Transverse colon (tissue), 4 donors: ENCODE measurements around the gene IFT74.

Experiments used
- EP300 ChIP-seq: sonication (generic); formaldehyde crosslinking; IDR thresholded peaks from one replicate; pipeline ENCODE4 v1.6.1; 2017; ENCODE audit warnings: antibody characterized with exemption, low read depth
- POLR2A ChIP-seq: fragments of 450-650 bp; IDR thresholded peaks from one replicate; pipeline ENCODE4 v1.6.1; 2016; ENCODE audit warnings: antibody characterized with exemption, mild to moderate bottlenecking, moderate library complexity
- POLR2AphosphoS5 ChIP-seq, 3 donors: sonication (generic); formaldehyde crosslinking; IDR thresholded peaks; one replicate each; pipeline ENCODE4 v1.6.1; 2016; ENCODE audit warnings: antibody characterized with exemption in 3 of 3
- TF ChIP-seq, protein P1 (sequence below), 5 experiments: fragments of 200-600 bp in 3 of 5; fragments of 450-650 bp in 2 of 5; sonication (generic) in 3 of 5; IDR thresholded peaks; 1 replicate in 2 of 5; 2 replicates in 3 of 5; pipeline ENCODE4 v1.5.1; 2016 to 2017; ENCODE audit warnings: antibody characterized with exemption in 5 of 5, inconsistent platforms in 3 of 5, mild to moderate bottlenecking in 2 of 5, moderate library complexity in 1 of 5

DNA sequence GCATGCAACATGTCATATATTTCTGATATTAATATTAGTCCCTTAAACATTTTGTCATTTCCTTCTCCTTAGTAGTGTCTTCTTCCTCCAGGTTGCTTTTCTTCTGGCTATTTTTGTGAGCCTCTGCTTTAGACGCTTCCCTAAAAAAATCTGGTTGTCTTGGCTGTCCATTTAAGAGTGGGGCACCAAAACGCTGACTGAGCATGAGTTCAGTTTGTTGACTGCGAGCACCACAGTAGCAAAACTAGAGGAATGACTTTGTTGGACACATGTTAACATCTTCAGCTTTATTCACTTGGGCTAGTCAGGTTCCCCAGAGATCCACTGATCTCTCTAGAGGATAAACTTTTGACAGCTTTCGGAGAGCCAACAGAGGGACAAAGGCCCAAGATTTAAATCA, 133.5 kb downstream of the IFT74 start:
- no peak for TF ChIP-seq POLR2AphosphoS5 (IDR thresholded peaks at IDR 0.05)
- TF ChIP-seq, protein P1, sequence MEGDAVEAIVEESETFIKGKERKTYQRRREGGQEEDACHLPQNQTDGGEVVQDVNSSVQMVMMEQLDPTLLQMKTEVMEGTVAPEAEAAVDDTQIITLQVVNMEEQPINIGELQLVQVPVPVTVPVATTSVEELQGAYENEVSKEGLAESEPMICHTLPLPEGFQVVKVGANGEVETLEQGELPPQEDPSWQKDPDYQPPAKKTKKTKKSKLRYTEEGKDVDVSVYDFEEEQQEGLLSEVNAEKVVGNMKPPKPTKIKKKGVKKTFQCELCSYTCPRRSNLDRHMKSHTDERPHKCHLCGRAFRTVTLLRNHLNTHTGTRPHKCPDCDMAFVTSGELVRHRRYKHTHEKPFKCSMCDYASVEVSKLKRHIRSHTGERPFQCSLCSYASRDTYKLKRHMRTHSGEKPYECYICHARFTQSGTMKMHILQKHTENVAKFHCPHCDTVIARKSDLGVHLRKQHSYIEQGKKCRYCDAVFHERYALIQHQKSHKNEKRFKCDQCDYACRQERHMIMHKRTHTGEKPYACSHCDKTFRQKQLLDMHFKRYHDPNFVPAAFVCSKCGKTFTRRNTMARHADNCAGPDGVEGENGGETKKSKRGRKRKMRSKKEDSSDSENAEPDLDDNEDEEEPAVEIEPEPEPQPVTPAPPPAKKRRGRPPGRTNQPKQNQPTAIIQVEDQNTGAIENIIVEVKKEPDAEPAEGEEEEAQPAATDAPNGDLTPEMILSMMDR (IDR thresholded peaks at IDR 0.05), result no peak
- no peak for TF ChIP-seq POLR2A
- TF ChIP-seq EP300, result no peak
